ENCODE results near the gene NANOS3. TPM values are rescaled to one million over a fixed set of nuclear protein-coding genes. Genes with fewer than 3 reads are reported as not detected.

NANOS3 gene
- total and polyA plus RNA-seq, 10 of the 15 experiments (the other 5 are each of a cell fraction or from before 2014, with no cell fraction given), result 0.31 to 1.7 (median 0.81) TPM

DNA sequence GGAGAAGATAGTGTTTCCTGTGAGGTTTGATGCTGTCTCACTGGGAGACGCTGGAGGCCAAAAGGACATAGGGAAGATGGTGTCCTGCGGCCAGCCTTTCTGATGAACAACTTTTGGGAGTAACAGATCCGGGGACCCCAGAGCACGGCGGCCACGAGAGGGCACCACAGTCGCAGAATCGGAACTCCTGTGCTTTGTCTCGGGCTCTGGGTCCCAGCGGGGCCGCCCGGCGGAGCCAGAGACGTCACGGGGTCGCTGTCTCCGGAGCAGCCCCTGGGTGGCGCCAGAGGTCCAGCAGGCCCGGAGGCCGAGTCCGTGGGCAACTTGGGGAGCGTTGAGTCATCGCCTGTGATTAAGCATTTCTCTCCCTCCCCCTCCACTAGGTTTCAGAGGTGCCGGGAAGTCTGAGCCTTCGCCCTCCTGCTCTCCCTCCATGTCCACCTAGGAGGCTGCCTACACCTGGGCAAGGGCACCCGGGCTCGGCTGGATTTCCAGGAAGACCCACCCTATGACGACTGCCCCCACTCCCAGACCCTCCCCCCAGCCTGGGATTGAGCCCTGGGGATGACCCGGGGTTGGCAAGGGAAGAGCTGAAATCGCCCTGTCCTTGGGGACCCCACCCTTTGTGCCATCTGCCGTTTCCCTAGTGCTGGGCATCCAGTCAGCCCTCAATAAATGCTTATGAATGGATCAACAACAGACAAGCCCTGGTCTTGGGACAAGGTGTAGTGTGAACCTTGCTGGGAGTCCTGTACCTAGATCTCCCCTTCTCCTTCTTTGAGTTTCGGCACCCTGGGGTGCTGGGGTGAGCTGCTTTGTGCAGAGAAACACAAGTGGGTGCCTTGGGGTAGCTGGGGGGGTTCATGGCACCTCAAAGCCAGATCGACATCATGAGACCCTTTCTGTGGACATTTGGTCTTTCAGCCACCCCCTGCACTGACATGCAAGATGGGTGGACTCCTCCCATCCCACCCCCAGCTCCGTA lies 3.4 kb downstream of the NANOS3 start (continued):
- TF ChIP-seq, protein P1, sequence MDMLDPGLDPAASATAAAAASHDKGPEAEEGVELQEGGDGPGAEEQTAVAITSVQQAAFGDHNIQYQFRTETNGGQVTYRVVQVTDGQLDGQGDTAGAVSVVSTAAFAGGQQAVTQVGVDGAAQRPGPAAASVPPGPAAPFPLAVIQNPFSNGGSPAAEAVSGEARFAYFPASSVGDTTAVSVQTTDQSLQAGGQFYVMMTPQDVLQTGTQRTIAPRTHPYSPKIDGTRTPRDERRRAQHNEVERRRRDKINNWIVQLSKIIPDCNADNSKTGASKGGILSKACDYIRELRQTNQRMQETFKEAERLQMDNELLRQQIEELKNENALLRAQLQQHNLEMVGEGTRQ (IDR thresholded peaks at IDR 0.05; ENCODE audit: borderline replicate concordance, low read depth, low read length), result no peak; the same call in 1 of the 2 replicates
- no peak for TF ChIP-seq WRNIP1 (IDR thresholded peaks at IDR 0.05; ENCODE audit: borderline replicate concordance, low read depth, low read length)
- peak; percentile 58; the same call in 1 of the 2 replicates for TF ChIP-seq PAX5 (IDR thresholded peaks at IDR 0.05; ENCODE audit: borderline replicate concordance, low read depth, low read length)
- TF ChIP-seq FOXM1 (IDR thresholded peaks at IDR 0.05; ENCODE audit: low read depth, low read length), result peak; percentile 73; the same call in 1 of the 2 replicates
- TF ChIP-seq EED (IDR thresholded peaks at IDR 0.05; ENCODE audit: low read depth), result no peak
- 0 out of 2 replicates have a peak, but pooled peaks have one; percentile 27 for TF ChIP-seq ESRRA (IDR thresholded peaks at IDR 0.05; ENCODE audit: low read length)
- TF ChIP-seq, protein P2, sequence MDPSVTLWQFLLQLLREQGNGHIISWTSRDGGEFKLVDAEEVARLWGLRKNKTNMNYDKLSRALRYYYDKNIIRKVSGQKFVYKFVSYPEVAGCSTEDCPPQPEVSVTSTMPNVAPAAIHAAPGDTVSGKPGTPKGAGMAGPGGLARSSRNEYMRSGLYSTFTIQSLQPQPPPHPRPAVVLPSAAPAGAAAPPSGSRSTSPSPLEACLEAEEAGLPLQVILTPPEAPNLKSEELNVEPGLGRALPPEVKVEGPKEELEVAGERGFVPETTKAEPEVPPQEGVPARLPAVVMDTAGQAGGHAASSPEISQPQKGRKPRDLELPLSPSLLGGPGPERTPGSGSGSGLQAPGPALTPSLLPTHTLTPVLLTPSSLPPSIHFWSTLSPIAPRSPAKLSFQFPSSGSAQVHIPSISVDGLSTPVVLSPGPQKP (IDR thresholded peaks at IDR 0.05; ENCODE audit: low read depth, low read length), result 0 out of 2 replicates have a peak, but pooled peaks have one; percentile 8
- no peak for TF ChIP-seq EP300 (IDR thresholded peaks at IDR 0.05; ENCODE audit: borderline replicate concordance in 1 of 2, control insufficient read depth in 1 of 2, low read depth in 2 of 2, low read length in 2 of 2)
- TF ChIP-seq, protein P3, sequence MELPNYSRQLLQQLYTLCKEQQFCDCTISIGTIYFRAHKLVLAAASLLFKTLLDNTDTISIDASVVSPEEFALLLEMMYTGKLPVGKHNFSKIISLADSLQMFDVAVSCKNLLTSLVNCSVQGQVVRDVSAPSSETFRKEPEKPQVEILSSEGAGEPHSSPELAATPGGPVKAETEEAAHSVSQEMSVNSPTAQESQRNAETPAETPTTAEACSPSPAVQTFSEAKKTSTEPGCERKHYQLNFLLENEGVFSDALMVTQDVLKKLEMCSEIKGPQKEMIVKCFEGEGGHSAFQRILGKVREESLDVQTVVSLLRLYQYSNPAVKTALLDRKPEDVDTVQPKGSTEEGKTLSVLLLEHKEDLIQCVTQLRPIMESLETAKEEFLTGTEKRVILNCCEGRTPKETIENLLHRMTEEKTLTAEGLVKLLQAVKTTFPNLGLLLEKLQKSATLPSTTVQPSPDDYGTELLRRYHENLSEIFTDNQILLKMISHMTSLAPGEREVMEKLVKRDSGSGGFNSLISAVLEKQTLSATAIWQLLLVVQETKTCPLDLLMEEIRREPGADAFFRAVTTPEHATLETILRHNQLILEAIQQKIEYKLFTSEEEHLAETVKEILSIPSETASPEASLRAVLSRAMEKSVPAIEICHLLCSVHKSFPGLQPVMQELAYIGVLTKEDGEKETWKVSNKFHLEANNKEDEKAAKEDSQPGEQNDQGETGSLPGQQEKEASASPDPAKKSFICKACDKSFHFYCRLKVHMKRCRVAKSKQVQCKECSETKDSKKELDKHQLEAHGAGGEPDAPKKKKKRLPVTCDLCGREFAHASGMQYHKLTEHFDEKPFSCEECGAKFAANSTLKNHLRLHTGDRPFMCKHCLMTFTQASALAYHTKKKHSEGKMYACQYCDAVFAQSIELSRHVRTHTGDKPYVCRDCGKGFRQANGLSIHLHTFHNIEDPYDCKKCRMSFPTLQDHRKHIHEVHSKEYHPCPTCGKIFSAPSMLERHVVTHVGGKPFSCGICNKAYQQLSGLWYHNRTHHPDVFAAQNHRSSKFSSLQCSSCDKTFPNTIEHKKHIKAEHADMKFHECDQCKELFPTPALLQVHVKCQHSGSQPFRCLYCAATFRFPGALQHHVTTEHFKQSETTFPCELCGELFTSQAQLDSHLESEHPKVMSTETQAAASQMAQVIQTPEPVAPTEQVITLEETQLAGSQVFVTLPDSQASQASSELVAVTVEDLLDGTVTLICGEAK (IDR thresholded peaks at IDR 0.05; ENCODE audit: borderline replicate concordance), result no peak
- TF ChIP-seq STAT1 (conservative IDR thresholded peaks at IDR 0.05), result peak; percentile 90
- TF ChIP-seq SP1 (IDR thresholded peaks at IDR 0.05; ENCODE audit: low read depth, low read length), result peak; percentile 61
- peak; percentile 63; the same call in 1 of the 2 replicates for TF ChIP-seq MEF2A (IDR thresholded peaks at IDR 0.05; ENCODE audit: insufficient read depth, low read depth, low read length)
- peak; percentile 53; the same call in 1 of the 2 replicates for TF ChIP-seq DPF2 (IDR thresholded peaks at IDR 0.05)
- TF ChIP-seq, protein P4, sequence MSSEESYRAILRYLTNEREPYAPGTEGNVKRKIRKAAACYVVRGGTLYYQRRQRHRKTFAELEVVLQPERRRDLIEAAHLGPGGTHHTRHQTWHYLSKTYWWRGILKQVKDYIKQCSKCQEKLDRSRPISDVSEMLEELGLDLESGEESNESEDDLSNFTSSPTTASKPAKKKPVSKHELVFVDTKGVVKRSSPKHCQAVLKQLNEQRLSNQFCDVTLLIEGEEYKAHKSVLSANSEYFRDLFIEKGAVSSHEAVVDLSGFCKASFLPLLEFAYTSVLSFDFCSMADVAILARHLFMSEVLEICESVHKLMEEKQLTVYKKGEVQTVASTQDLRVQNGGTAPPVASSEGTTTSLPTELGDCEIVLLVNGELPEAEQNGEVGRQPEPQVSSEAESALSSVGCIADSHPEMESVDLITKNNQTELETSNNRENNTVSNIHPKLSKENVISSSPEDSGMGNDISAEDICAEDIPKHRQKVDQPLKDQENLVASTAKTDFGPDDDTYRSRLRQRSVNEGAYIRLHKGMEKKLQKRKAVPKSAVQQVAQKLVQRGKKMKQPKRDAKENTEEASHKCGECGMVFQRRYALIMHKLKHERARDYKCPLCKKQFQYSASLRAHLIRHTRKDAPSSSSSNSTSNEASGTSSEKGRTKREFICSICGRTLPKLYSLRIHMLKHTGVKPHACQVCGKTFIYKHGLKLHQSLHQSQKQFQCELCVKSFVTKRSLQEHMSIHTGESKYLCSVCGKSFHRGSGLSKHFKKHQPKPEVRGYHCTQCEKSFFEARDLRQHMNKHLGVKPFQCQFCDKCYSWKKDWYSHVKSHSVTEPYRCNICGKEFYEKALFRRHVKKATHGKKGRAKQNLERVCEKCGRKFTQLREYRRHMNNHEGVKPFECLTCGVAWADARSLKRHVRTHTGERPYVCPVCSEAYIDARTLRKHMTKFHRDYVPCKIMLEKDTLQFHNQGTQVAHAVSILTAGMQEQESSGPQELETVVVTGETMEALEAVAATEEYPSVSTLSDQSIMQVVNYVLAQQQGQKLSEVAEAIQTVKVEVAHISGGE (CRISPR knock-in tag; IDR thresholded peaks at IDR 0.05), result no peak
- peak; percentile 73 for TF ChIP-seq MEF2B (IDR thresholded peaks at IDR 0.05; ENCODE audit: partially characterized antibody, poor library complexity, severe bottlenecking)
- TF ChIP-seq CHD4 (IDR thresholded peaks at IDR 0.05), result no peak
